Cortex of kidney (tissue), 1 donor: ENCODE measurements around the gene ZMYND8.
"Not testable (repeated sequence)": the region's sequence is repeated elsewhere in the genome, so short reads cannot be mapped to it uniquely, and the experiment has no call there.

Experiments used
- DNase-seq: peaks from one replicate; lab custom pipeline; 2025; lab: John Stamatoyannopoulos, UW

ZMYND8 gene

DNA sequence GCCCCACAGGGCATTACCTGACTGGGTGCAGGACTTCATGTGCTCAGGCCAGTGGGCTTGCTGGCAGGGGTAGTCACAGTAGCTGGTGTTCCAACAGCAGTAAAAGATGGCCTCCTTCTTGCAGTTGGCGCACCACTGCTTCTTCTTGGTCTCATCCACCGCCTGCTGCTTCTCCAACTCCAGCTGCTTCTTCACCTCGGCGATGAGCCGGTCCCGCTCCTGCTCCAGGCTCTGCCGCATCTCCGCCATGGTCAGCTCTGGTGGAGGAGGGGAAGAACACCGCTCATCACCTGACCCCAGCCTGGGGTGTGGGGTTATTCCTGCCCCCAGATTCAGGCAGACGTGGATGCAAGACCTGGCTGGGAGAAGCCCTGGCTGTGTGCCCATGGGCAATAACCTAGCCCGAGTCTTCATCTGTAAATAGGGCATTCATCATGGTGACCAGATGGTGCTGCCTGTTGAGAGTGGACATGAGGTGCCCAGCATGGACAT is 132.2 kb downstream of the ZMYND8 start:
- DNase-seq, result no peak

DNA sequence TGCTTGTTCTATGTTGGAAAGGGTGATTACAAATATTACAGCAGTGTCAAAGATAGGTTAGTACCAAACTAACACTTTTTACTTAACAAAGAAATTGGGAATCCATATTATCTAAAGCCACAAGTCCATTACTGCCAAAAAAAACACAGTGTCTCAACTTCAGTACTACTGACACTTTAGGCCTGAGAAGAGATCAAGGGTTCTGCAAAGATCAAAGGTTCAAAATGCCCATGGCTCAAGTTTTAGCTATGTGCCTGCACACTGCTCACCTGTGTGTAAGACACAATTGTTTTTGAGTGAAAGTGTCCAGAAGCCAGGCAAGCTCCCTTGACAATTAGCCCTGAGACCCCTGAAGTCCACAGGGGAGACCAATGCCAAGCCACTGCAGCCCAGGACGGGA is 132.6 kb downstream of the ZMYND8 start:
- DNase-seq, result no peak

DNA sequence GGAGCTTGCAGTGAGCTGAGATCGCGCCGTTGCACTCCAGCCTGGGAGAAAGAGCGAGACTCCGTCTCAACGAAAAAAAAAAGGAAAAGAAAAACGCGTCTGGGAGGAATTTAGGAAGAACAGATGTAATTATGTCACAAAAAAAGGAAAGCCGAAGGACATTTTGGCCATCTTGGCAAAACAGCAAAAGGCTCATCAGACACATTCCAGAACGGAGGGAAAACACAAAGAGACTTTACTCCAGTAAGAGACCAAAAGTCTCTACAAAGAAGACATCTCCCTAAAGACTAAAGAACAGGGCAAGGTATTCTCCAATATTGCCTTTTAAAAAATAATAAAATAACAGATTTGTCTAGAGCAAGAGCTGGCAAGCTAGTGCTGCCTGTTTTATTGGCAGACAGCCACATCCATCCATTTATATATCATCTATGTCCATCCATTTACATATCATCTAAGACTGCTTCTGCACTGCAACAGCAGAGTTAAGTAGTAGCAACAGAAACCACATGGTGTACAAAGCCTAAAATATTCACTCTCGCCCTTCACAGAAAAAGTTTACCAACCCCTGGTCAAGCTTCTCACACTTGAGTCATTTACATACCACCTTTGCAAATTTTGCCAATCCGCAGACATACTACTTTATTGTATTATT is 133.9 kb downstream of the ZMYND8 start:
- DNase-seq, result no peak

DNA sequence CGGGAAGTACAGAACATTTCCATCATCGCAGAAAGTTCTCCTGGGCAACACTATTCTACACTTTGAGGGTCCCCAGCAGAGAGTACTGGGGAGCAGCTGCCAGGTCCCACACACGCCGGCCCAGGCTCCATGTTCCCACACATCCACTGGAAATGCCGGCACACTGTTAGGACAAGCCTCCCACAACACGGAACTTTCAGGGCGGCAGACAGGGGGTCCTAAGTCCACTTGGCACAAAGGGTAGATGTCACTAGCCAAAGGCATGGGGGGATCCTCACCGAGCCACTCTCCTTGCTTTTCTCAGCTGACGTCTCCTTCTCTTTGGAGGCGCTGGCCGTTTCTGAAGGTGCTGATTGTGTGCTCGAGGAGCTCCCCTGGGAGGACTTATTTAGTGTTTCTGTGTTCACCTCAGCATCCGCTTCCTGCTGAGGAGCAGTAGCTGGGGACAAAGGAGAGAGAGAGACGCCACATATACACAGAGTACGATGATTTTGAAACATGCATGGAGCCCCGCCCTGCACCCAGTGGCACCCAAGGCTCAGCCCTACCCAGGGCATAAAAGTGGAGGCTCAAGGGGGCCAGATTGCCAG is 135.4 kb downstream of the ZMYND8 start:
- DNase-seq, result no peak

DNA sequence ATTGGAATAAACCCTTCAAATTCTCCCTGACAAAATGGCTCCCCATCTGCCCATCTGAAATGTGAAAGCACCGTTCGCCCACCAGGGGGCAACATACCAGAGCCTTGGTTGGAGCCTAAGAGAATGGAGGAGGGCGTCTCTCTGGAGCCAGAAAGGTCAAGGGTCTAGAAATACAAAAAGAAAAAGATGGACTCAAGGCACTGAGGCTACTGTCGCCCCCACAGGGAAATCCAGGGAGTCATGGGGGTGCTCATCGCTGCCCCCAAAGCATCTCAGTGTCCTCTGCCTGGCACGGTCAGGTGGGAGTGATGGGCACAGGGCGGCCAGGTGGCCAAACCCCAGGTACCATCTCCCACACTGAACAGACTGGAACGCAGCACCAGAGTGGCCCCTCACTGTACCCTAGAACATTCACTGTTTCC is 136.3 kb downstream of the ZMYND8 start:
- DNase-seq, result no peak

DNA sequence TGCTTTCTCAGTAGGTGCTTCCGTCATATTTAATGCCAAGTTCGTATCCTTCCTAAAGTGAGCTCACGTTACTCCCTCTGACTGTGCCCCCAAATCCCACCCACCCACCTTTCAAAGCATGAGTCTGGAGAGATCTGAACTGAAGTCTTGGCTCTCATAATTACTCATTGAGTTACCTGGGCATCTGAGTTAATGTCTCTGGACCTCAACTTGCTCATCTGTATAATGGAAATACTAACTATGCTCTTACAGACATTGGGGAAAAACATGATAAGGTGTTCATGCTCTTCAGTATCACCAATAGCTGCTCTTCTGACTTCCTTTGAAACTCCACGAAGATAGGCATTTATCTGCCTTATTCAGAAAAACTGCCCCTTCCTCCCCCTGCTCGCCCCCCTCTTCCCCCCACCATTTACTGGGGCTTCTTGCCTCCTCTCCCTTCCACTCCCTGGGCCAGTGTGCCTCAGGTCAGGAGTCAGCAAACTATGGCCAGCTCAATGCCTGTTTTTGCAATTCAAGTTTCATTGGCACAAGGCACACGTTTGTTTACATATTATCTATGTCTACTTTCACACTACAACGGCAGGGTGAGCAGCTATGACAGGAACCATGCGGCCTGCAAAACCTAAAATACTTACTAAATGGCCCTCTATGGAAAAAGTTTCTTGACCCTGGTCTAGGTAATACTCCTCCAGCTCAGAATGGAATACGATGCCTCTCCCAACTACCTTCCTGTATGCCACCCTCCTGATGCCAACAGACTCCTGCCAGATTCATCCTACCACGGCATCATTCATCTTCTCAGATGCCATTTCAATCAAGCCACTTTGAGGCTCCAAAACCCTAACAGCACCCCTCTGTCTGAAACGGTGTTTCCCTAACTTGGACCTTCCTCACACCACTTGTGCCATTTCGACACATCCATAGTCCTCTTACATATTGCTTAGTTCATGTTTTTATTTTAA is 138.7 kb downstream of the ZMYND8 start:
- no peak for DNase-seq

DNA sequence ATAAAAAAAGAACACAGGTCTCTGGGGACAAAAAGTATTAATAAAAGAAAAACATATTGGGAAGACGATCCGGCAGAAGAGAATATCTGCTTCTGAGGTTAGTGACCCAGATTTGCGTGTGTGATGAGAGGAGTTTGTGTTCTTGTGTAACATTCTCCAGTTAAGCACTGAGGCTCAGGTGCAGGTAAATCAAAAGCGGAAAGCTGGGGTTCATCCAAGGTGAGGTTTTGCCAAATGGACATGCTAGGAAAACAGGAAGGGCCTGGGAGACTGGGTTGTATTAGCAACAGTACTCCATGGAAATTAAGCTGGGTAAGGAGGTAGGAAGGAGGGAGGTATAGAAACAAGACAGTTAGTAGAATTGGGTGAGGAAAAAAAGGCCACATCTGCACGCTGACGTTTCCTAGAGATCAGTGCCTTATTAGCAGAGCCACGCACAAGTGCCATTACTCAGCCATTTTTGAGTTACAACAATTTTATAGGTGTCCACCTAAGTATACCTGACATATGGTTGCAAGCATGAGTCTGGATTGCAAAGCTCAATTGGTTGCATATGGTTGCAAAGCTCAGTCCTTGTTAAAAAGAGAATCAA is 139.6 kb downstream of the ZMYND8 start:
- DNase-seq, result no peak

DNA sequence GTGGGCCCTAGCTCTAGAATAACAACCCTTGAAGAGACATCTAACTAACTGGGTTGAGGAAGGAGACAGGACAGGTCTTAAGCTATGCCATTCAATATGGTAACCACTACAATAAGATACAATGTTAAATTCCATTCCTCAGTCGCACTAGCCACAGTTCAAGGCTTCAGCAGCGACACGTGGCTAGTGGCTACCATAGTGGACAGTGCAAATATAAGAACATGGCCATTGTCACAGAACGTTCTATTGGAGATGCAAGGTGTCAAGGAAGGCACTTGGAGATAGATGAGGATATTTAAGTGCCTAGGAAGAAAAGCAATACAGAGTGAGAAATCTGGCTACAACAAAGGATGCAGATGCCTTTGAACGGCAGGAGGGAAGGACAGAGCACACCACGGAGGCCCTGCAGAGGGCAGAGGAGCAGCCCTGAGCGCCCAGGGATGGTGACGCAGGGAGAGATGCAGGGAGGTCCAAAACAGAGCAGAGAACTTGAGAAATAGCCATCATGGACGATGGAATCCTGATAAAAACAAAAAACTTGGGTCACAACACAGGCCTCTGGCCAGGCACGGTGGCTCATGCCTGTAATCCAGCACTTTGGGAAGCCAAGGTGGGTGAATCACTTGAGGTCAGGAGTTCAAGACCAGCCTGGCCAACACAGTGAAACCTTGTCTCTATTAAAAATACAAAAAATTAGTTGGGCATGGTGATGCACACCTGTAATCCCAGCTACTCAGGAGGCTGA is 140.7 kb downstream of the ZMYND8 start:
- DNase-seq, result no peak

DNA sequence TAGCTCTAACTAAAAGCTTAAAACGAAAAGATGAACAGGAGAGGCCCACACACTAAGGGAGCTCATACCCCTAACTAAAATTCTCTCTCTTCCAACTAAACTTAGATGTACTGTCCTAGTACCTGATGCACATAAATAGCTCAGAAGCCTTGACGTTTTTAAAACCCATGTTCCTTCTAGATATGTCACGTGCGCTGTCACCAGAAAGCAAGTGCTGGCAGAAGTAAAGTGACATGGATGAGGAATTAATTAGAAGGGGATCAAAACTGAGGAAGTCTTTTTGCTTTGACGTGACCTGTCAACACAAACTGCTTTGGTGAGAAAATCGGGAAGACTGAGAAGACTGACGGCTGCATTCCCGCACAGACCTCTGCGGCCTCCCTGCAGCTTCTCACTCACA is 142.5 kb downstream of the ZMYND8 start:
- DNase-seq, result no peak

DNA sequence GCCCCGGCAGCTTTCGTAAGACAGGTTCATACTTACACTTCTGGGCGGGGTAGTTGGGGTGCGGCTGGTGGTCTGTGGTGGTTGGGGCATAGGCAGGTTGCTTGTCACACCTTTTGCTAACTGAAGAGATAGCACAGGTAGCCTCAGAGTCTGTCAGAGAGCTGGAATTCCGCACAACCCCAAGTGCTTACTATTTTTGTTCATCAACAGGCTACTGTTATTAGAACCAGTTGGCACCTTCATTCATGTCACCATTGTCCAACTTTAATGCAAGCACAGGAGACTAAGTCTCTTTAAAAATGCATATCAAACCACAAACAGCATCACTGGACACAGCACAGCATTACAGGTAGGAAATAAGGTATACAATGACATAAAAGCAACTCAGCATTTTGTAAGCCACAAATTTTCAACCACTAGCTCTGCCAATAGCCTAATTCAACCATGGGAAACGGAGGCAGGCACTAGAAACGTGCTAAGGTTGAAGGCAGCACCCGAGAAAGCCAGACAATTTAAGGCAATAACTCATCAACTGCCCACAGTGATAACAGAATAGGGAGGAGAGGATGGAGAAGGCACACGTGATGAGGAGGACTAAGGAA is 143.8 kb downstream of the ZMYND8 start:
- DNase-seq, result no peak

DNA sequence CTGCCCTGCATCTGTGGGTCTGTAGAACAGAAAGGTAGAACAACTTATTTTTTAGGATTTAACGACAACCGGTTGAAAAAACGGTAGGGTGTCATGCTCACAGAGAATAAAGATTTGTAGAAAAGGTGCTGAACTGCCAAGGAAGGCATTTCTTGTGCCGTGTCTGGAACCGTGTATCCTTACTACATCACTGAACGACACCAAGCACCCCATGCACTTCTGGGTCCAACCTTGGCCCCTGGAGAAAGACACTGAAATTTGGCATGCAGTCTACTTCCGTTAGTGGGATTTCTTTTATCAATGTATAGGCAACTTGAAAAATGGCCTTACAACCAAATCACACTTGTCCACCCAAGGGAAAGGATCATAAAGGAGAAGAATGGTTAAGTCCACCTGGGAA is 145.5 kb downstream of the ZMYND8 start:
- DNase-seq, result no peak

DNA sequence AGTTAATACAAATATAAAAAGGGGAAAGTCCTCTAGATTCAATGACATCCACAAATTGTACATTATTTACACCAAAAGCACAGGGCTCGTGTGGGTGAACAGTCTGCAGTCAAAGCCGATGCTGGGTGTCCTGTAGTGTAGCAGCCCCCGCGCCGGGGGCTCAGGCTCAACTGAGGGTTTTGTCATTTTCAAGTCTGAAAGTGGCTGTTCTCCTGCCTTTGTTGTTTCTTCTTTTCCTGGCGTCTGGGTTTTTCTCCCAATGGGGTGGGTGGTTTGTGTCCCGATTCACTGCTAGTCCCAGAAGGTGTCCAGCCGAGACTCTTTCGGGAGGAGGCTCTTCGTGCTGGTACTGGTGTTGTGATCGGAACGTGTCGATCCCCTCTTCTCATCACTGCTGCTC is 146.0 kb downstream of the ZMYND8 start:
- no peak for DNase-seq

DNA sequence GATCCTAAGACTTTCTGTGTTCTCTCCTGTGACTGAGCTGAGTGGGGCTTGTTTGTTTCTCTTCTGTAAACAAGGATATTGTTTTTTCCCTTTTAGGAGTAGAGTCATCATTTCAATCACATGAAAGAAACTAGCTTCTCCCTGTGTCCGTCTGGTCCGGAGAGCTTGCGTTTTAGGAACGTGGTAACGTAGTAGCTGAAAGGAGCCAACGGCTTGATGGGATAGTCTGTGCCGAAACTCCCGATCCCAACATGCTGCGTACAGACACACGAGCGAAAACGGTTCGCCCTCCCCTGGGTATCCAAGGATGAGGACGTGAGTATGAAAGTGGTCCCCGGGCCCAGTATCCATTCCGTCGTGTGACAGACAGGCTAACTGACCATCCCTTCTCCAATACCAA is 146.5 kb downstream of the ZMYND8 start:
- DNase-seq, result no peak

DNA sequence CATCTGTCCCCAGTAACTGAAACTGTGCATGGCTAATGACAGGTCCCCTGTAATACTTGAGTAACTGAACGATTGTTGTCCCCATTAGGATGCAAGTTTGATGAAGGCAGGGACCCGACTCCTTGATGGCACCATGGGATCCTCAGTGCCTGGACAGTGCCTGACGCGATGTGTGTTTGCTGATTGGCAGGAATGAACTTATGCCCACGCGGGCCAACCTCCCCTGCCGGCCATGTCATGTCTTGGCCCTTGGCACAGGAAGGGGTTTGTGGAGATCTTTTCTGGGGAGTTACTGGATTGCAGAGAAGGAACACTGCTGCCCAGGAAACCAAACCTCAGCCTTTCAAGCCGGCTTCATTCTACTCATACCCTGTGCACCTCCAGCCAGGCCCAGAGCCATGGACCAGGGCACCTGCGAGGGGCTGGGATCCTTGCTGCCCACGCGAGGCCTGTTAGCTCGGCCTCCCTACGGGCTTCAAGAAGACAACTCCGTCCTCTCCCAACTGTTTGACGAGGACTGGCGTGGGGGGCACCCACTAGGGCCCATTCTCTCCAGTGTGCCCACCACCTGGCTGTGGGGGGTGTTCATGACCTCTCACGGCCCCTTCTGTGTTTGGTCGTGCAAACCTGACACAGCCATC is 147.8 kb downstream of the ZMYND8 start:
- DNase-seq, result no peak

DNA sequence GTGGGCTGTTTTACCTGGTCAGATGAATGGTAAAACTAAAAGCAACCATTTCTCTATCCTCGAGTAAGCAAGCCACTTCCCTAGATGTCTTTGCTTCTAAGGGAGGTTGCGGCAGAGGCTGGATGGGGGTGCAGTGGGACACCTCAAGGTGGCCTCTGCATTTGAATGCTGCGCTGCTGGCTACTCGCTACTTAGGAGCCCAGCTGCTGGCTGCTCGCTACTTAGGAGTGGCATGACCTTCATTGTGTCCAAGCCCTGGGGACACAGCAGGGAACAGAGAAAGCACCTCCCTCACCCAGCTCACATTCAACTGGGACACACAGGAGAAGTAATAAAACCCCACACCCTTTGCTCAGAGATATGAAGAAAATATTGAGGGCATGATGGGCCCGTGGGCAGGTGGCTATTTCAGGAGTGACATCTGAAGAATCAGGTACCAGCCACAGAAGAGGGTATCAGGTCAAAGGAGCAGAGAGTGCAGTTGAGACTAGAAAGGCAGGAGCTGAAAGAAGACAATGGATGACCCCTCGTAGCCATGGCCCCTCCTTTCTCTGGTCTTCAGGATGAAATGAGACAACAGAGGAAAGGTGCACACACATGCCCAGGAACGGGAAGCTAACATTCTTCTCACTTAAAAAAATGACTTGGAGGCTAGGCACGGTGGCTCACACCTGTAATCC is 149.4 kb downstream of the ZMYND8 start:
- DNase-seq, result no peak

DNA sequence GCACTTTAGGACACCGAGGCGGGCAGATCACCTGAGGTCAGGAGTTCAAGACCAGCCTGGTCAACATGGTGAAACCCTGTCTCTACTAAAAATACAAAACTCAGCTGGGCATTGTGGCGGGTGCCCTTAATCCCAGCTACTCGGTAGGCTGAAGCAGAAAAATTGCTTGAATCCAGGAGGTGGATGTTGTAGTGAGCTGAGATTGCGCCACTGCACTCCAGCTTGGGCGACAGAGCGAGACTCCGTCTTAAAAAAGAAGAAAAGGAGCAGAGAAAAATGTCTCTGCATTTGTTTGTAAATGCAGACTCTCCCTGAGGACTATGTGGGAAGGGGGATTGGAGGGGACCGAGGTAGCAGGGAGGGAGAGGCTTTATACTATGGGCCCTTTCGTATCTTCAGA is 149.9 kb downstream of the ZMYND8 start:
- not testable (repeated sequence) for DNase-seq

DNA sequence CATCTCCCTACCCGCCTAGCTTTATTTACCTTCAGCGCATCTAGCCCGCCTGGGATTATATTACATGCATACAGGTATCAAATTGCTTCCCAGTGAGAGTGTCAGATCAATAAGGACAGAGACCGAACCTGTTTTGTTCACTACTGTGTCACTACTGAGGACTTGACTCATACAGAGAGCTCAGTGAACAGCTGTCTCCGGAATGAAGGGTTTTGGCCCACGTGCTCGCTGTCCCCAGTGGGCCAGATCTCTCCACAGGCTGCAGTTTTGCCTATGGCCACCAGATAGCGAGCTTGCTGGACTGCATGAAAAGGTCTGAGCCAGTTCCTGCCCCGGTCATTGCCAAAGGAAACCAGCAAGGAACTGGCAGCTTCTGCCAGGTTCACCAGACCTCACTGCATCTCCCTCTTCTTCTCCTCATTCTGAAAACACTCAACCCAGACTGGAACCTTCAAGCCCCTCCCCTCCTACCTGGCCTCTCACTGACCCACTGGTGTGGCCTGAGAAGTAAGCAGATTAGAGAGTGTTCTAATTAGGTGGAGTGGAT is 150.8 kb downstream of the ZMYND8 start:
- DNase-seq, result no peak

DNA sequence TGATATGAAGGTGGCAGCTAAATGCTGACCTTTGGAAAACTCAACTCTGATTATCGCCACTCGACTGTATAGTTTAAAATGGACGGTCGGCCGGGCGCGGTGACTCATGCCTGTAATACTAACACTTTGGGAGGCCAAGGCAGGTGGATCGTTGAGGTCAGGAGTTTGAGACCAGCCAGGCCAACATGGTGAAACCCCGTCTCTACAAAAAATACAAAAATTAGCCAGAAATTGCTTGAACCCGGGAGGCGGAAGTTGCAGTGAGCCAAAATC is 151.7 kb downstream of the ZMYND8 start:
- not testable (repeated sequence) for DNase-seq

DNA sequence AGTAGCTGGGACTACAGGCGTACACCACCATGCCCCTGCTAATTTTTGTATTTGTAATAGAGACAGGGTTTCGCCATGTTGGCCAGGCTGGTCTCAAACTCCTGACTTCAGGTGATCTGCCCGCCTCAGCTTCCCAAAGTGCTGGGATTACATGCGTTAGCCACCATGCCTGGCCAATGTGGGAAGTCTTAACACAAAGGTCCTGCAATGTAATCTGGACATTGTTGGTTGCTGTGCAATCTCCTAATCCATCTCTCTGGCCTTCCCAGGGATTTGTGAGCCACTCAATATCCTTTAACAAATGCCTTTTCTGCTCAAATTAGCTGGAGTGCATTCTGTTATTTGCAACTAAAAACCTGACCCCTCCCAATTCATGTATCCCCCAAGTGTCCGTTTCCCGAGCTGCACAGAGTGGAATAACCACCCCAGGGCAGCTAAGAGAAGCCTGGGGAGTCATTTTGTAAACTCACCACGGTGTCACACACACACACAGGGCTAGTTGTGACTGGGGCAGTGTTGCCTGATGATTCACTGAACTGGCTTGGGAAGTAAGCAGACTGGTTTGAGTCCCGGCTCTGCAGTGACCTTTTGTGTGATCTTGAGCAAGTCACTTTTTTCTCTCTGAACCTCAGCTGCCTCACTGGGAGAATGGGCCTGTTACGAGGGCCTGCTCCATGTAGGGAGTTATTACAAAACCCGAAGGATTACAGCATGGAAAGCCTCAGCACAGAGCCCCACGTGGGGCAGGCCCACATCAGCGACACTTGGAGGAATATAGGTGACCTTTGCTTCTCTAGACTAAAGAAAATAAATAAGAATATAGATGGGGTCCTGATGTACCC is 152.3 kb downstream of the ZMYND8 start:
- no peak for DNase-seq
